GM18511 (cell line): Measurements from ENCODE around the gene DDX51.

ENCODE experiments used
- ATAC-seq: cut with Tn5 transposase; IDR thresholded peaks from one replicate; pipeline ENCODE4 v1.9.1; 2021; ENCODE audit warnings: mild to moderate bottlenecking, moderate library complexity; ENCODE audit not compliant: unreplicated experiment

Gene DDX51

DNA sequence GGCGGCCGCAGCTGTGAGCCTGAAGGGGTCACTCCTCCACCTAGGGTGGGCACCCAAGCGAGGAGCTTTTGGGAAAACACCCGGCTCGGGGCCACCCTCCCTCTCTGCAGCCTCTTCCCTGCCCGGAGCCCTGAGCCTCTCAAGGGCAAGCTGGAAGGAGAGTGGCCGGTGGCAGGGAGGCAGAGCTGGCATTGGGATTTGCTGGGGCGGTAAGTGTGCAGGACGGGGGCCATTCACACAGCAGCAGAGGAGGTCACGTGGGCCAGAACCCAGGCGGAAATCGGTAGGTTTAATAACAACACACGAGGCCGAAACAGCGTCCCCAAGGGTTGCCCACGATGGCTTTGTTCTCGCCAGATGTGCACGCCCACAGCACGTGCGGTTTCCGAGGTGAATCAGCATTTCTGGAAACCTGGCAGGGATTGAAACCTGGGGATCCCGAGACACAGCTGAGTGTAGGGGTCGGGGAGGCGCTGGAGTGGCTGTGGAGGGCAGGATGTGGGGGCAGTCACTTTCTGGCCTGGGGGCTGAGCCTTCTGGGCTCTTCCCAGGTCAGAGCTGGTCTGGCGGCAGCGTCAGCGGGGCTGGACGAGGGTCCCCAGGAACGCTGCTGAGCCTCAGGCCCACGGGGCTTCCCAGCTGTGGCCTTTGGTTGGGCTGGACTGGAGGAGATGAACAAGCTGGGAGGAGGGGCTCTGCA is 23.6 kb upstream of the DDX51 start:
- no peak for ATAC-seq

DNA sequence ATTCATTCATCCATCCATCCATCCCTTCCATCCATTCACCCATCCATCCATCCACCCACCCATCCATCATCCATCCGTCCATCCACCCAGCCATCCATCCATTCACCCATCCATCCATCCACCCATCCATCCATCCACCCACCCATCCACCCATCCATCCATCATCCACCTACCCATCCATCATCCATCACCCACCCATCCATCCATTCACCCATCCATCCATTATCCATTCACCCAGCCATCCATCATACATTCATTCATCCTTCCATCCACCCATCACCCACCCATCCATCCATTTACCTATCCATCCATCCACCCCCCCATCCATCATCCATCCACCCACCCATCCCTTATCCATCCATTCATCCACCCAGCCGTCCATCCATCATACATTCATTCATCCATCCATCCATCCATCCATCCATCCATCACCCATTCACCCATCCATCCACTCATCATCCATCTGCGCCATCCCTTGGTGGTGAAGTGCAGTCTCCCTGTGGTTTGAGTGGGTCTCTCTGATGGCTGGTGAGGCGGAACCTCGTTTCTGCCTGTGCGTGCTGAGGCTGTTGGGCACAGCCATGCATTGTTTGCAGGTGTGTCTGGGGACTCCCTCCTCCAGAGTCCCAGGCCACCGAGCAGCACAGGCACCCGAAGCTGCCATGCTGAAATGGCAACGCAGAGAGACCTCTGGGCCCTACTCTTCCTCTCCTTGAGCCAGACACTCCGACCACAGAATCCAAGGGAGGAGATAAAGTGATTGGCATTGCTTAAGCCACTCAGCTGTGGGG is 22.9 kb upstream of the DDX51 start:
- ATAC-seq, result no peak

GRCh38 chr12:132166093-132166492 is 22.0 kb upstream of the DDX51 start:
- no peak for ATAC-seq

- ATAC-seq, result no peak
Measured at GRCh38 chr12:132165584-132165983, 21.5 kb upstream of the DDX51 start.

DNA sequence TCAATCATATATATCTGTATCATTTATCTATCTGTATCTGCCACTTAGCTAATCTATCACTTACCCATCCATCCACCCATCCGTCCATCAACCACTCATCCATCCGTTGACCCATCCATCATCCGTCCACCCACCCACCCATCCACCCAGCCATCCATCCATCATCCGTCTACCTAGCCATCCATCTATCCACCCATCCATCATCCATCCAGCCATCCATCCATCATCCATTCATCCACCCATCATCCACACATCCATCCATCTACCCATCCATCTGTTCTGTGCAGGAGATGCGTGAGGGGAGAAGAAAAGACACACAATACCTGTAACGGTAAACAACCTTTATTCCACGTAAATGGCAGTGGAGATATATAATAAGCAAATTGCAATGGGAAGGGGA is 20.3 kb upstream of the DDX51 start:
- no peak for ATAC-seq

DNA sequence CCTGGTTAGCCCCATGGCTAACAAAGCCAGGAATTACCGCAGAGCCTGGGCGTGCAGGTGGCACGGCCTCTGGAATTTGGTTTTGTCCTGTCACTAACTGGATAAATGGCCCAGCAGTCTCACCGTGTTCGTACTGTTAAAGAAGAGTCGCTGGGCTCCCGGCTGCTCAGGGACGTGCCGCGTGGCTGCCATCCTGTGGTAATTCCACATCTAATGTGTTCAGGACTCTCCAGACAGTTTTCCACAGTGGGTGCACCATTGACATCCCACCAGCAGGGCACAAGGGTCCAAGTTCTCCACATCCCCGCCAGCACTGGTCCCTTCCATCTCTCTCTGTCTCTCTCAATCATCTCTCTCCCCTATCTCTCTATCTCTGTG is 19.8 kb upstream of the DDX51 start:
- ATAC-seq, result no peak

DNA sequence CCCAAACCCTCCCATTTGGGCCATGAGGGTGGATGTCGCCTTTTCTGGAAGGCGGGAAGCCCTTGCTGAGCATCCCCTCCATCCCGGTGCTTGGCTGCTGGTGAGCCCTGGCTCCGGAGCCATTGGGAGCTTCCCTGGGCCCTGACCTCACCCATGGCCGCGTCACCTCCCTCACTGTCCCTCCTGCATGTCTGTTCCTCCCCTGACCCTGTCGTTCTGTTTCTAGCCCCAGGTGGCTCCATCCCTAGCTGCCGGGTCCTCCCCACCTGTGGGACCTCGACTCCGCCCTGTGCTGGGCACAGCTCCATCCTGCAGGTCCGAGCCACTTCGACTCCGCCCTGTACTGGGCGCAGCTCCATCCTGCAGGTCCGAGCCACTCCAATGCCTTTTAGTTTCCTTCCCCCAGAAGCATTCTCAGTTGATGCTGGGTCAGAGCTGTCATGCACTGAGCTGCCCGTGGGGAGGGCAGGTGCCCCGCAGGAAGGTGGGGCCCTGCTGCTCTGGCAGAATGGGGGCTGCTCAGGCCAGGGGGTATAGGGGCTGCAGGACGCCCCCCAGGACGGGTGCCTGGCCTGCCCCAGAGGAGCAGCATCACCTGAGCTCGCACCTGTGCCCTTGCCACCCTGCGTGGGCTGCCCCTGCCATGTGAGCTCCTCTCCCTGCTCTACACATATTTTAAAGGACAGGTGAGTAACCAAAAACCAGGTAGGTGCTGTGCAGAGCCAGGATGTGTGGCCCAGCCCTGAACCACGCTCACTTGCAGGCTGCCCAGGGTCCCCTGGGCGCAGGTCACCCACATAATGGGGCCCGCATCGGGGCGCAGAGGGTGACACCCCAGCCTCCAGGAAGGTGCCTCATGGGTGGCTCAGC is 19.2 kb upstream of the DDX51 start:
- ATAC-seq, result no peak

DNA sequence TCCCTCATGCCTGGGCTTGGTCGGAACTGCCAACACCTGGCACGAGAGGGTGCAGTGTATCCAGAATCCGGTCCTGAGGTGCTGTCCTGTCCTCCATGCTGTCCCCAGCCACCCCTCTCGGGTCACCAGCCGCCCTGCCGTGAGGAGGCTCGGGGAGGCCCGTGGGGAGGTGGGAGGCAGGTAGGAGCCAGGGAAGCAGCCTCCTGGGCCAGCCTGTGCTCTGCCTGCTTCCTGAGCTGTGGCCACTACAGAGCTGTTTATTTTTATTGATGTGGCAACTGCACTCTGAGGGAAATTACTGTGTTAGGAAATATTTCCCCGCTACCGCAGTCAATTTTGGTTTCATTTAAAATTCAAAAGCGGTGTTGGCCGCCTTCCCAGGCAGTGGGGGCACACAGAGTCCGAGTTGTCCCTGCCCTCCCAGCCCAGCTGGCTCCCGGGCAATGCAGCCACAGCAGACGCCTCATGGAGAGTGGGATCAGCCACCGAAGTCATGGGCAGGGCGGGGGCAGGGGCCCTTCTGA is 18.5 kb upstream of the DDX51 start:
- no peak for ATAC-seq

- ATAC-seq, result no peak
Measured at GRCh38 chr12:132161796-132162507, 17.8 kb upstream of the DDX51 start.

GRCh38 chr12:132161036-132161781 is 17.1 kb upstream of the DDX51 start:
- no peak for ATAC-seq

DNA sequence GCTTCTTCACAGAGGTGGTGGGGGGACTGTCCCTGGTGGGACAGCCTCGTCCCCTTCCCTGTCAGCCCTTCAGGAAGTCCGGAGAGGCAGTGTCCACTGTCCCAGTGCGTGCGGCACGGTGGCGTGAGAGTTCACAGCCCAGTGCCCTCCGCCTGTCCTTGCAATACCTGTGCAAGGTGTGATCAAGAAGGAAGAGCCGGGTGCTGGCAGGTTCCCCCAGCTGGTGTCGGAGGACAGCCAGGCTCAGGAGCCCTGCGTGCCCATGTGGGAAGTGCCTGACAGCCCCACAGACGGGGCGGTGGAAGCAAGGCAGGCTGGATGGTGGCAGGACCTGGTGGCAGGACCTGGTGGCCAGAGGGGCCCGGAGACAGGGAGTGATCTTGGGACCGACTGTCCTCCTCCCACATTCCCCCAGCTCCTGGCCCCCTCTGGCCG is 16.5 kb upstream of the DDX51 start:
- no peak for ATAC-seq

GRCh38 chr12:132160016-132160415 is 15.9 kb upstream of the DDX51 start:
- ATAC-seq, result no peak

GRCh38 chr12:132159555-132160003 is 15.5 kb upstream of the DDX51 start:
- no peak for ATAC-seq

DNA sequence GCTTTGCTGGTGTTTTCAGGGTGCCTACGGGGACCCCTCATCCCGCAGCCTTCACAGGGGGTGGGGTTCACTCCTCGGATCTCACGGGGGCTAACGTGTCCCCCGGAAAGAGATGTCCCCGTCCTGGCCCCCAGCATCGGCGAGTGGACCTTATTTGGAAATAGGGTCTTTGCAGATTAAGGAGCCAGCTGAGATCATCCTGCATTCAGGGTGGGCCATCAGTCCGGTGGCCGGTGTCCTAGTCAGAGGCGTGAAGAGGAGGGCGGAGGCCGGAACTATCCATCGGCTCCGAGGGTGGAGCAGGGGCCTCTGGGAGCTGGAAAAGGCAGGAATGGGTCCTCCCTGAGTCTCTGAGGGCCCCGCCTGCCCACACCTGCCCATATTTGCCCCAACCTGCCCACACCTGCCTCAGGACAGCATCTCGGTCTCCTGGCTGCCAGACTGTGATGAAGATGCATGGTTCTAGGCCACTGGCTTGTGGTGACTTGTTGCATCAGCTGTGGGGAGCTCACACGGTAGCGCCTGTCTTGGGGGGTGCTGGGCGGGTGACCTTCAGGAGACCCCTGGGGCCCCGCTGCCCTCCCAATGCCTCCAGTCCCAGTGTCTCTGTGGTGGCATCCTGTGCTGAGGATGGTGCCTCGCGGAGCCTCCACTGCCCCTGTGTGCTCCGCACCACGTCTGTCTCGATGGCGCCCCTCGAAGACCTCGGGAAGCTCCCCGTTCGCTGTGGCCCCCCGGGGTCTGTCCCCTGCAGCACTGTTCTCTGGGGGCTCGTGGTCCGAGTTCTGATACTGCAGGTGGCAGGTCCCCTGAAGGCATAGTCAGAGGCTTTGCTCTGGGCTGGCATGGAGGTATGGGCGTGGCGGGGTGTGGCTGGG is 14.8 kb upstream of the DDX51 start:
- ATAC-seq, result no peak

GRCh38 chr12:132157733-132158409 is 13.8 kb upstream of the DDX51 start:
- ATAC-seq, result no peak

DNA sequence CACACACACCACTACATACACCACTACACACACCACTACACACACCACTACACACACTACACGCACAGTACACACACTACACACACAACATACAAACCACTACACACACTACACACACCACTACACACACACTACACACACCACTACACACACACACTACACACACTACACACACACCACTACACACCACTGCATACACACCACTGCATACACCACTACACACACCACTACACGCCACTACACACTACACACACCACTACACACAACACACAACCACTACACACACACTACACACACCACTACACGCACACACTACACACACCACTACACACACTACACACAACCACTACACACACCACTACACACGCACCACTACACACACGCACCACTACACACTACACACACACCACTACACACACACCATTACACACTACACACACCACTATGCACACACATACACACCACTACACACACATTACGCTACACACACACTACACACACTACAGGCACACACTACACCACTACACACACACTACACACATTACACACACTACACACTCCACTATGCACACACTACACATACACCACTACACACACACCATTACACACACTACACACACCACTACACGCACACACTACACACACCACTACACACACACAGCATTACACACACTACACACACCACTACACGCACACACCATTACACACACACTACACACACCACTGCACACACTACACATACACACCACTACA is 12.6 kb upstream of the DDX51 start:
- ATAC-seq, result no peak

- no peak for ATAC-seq
Measured at GRCh38 chr12:132155771-132156572, 11.9 kb upstream of the DDX51 start.
